Neuronal stem cell (in vitro differentiated cells): ENCODE data around the gene APBA1.

Source experiments
- DNase-seq: peaks from one replicate; pipeline ENCODE4 v3.0.0-alpha.2; 2013; ENCODE audit warnings: low spot score
- H2AFZ ChIP-seq: one replicate; pipeline ENCODE4 v1.6.1; 2013; ENCODE audit warnings: mild to moderate bottlenecking, low read length, inconsistent platforms
- H2AK5ac ChIP-seq: 2 replicates; pipeline ENCODE4 v1.6.1; 2013; ENCODE audit warnings: low read depth, mild to moderate bottlenecking, inconsistent platforms, low read length, moderate library complexity, mixed read lengths
- H2BK120ac ChIP-seq: 2 replicates; pipeline ENCODE4 v1.6.1; 2013; ENCODE audit warnings: low read depth, mild to moderate bottlenecking, inconsistent platforms, low read length, moderate library complexity, mixed read lengths
- H2BK12ac ChIP-seq: one replicate; pipeline ENCODE4 v1.6.1; 2013; ENCODE audit warnings: low read length, inconsistent platforms
- H2BK15ac ChIP-seq: 2 replicates; pipeline ENCODE4 v1.6.1; 2013; ENCODE audit warnings: mild to moderate bottlenecking, low read length, inconsistent platforms, mixed read lengths
- H2BK5ac ChIP-seq: one replicate; pipeline ENCODE4 v1.6.1; 2013; ENCODE audit warnings: inconsistent platforms, mild to moderate bottlenecking, low read length, moderate library complexity
- H3K14ac ChIP-seq: one replicate; pipeline ENCODE4 v1.6.1; 2013; ENCODE audit warnings: low read length, inconsistent platforms
- H3K18ac ChIP-seq: 2 replicates; pipeline ENCODE4 v1.6.1; 2013; ENCODE audit warnings: low read length, inconsistent platforms
- H3K23ac ChIP-seq: 2 replicates; pipeline ENCODE4 v1.6.1; 2013; ENCODE audit warnings: low read depth, mild to moderate bottlenecking, mixed read lengths, low read length, inconsistent platforms; ENCODE audit not compliant: poor library complexity
- H3K27ac ChIP-seq: replicated peaks from 3 replicates; pipeline ENCODE4 v1.5.1; 2013; ENCODE audit warnings: low read length, inconsistent platforms
- H3K27me3 ChIP-seq, 3 experiments: 2 replicates each; pipeline ENCODE4 v1.6.1; 2013; ENCODE audit warnings: low read length in 3 of 3, mild to moderate bottlenecking in 2 of 3, inconsistent platforms in 1 of 3, low read depth in 1 of 3, mixed read lengths in 1 of 3, moderate library complexity in 1 of 3; ENCODE audit not compliant: control insufficient read depth in 3 of 3, insufficient read depth in 3 of 3
- H3K36me3 ChIP-seq, 2 donors: replicated peaks in 1 of 2; 2 replicates each; pipeline ENCODE4 v1.6.1; 2013; ENCODE audit warnings: low read length in 2 of 2; ENCODE audit not compliant: control insufficient read depth in 2 of 2, insufficient read depth in 2 of 2
- H3K4ac ChIP-seq: 2 replicates; pipeline ENCODE4 v1.6.1; 2013; ENCODE audit warnings: inconsistent platforms, mild to moderate bottlenecking, low read length, moderate library complexity
- H3K4me1 ChIP-seq, 2 donors: 1 replicate in 1 of 2; 2 replicates in 1 of 2; pipeline ENCODE4 v1.6.1; 2013; ENCODE audit warnings: low read length in 2 of 2, low read depth in 1 of 2; ENCODE audit not compliant: control insufficient read depth in 2 of 2, insufficient read depth in 1 of 2
- H3K4me2 ChIP-seq: one replicate; pipeline ENCODE4 v1.6.1; 2013; ENCODE audit warnings: mild to moderate bottlenecking, low read length, inconsistent platforms; ENCODE audit not compliant: insufficient read depth, poor library complexity, severe bottlenecking
- H3K4me3 ChIP-seq, 2 donors: 2 replicates each; pipeline ENCODE4 v1.5.1; 2013; ENCODE audit warnings: low read length in 2 of 2, mild to moderate bottlenecking in 2 of 2, inconsistent platforms in 1 of 2, moderate library complexity in 1 of 2
- H3K79me1 ChIP-seq: one replicate; pipeline ENCODE4 v1.6.1; 2013; ENCODE audit warnings: low read depth, mild to moderate bottlenecking, inconsistent platforms, low read length, moderate library complexity
- H3K9ac ChIP-seq: one replicate; pipeline ENCODE4 v1.6.1; 2013; ENCODE audit warnings: mild to moderate bottlenecking, low read depth, low read length, inconsistent platforms; ENCODE audit not compliant: poor library complexity
- H3K9me3 ChIP-seq, 2 donors: replicated peaks in 1 of 2; 2 replicates each; pipeline versions ENCODE3 to v1.6.1; 2013; ENCODE audit warnings: low read length in 2 of 2, mild to moderate bottlenecking in 2 of 2, inconsistent platforms in 1 of 2, low read depth in 1 of 2, mixed read lengths in 1 of 2, moderate library complexity in 1 of 2; ENCODE audit not compliant: control insufficient read depth in 2 of 2, insufficient read depth in 1 of 2
- H4K8ac ChIP-seq: one replicate; pipeline ENCODE4 v1.6.1; 2013; ENCODE audit warnings: low read depth, mild to moderate bottlenecking, inconsistent platforms, low read length, moderate library complexity
- H4K91ac ChIP-seq: one replicate; pipeline ENCODE4 v1.6.1; 2013; ENCODE audit warnings: low read length, low read depth, mild to moderate bottlenecking, inconsistent platforms; ENCODE audit not compliant: poor library complexity
- WGBS, 2 donors: extraction: QIAGEN DNeasy Blood & Tissue Kit; methylation state at CpG; one replicate each; pipeline ENCODE4 v1.1.7; 2013; ENCODE audit warnings: missing lambda C conversion rate in 2 of 2, mixed read lengths in 1 of 2; ENCODE audit not compliant: insufficient read length in 2 of 2, insufficient replicate concordance in 1 of 2; ENCODE audit errors: extremely low coverage in 2 of 2; 5-methylcytosine and 5-hydroxymethylcytosine counted together

APBA1 gene

DNA sequence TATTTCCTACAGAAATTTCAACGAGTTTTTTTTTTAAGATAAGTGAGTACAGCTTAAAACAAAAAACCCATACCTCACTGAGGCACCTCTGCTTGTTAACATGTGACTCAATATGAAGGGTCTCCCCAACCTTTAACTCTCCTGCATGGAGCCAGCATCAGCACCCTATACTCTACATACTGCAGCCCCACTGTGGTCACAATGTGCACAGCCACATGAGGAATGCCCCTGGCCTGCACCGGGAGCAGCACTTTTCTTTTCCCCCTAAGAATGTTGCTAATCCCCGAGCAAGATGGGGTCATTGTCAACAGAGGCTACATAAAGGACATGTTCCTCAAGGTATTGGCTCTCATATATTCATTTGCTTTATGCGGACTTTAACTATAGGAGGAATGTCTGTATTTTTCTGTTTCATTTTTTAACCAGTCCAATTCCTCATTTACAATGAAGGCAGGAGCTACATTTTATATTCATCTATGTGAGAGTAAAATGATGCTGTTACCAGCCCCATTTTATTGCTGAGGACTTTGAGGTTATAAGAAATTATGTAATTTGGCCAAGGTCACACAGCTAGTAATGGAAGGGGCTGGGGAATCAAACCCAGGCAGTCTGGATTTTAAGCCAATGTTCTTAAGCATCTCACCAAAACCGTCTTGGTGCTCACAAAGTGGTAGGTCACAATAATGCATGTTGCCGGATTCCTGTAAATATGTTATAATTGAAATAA lies 93.0 kb downstream of the APBA1 start:
- H3K9ac ChIP-seq: no peak overlapping the region
- peaks cover 0 to 13% of the 10 kb centered on the region in 2 donors for H3K4me1 ChIP-seq
- H4K8ac ChIP-seq: no peak overlapping the region
- no peak overlapping the region for H3K23ac ChIP-seq
- no CpG with 5 or more reads among the region's 6 CpGs for WGBS, 2 donors
- H2AK5ac ChIP-seq: no peak overlapping the region
- no peak overlapping the region for H3K4me2 ChIP-seq
- H2BK5ac ChIP-seq: no peak overlapping the region
- no peak overlapping the region for H3K4me3 ChIP-seq
- no peak overlapping the region for H2AFZ ChIP-seq
- peaks cover 1% of the 10 kb centered on the region for H3K79me1 ChIP-seq
- H3K27me3 ChIP-seq: no peaks in the 10 kb centered on the region
- H3K18ac ChIP-seq: no peak overlapping the region
- no peak overlapping the region for H3K27ac ChIP-seq
- no peak overlapping the region for H2BK15ac ChIP-seq
- no peak overlapping the region for H2BK12ac ChIP-seq
- H4K91ac ChIP-seq: no peak overlapping the region
- no peaks in the 10 kb centered on the region for H3K36me3 ChIP-seq
- no peak overlapping the region for H2BK120ac ChIP-seq
- H3K9me3 ChIP-seq: no peaks in the 10 kb centered on the region
- H3K4ac ChIP-seq: no peak overlapping the region
- H3K14ac ChIP-seq: no peak overlapping the region
- no peak for DNase-seq

DNA sequence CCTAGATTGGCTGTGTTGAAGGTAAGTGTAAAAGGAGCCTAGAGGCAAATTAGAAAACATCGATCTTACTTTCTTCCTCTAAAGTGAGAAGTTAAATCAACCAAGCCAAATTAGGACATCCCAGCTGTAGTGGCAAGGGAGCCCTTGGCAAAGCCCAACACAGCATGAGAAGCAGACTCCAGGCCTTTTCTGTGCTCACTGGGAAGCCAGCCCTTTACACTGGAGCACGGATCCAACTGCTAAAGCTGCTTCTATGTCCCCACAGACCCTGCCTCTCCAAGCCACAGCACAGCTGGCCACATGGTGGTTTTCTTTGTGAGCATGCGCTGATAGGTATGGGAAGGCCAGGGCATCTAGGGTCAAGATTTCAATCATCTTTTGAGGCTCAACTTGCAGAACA lies 94.1 kb downstream of the APBA1 start:
- H2AFZ ChIP-seq: no peak overlapping the region
- no peak overlapping the region for H3K4me2 ChIP-seq
- no peak overlapping the region for H3K23ac ChIP-seq
- H3K4ac ChIP-seq: no peak overlapping the region
- WGBS, 2 donors: no CpG with 5 or more reads among the region's 3 CpGs
- no peak overlapping the region for H3K4me3 ChIP-seq
- H3K14ac ChIP-seq: no peak overlapping the region
- no peak overlapping the region for H4K91ac ChIP-seq
- no peak overlapping the region for H2BK5ac ChIP-seq
- H2AK5ac ChIP-seq: no peak overlapping the region
- H2BK120ac ChIP-seq: no peak overlapping the region
- H3K9me3 ChIP-seq: no peaks in the 10 kb centered on the region
- H3K9ac ChIP-seq: no peak overlapping the region
- H3K18ac ChIP-seq: no peak overlapping the region
- H4K8ac ChIP-seq: no peak overlapping the region
- H3K27me3 ChIP-seq: no peaks in the 10 kb centered on the region
- DNase-seq: no peak
- H2BK12ac ChIP-seq: no peak overlapping the region
- H3K4me1 ChIP-seq: peaks cover 0 to 9% of the 10 kb centered on the region in 2 donors
- peaks cover 1% of the 10 kb centered on the region for H3K79me1 ChIP-seq
- no peak overlapping the region for H2BK15ac ChIP-seq
- no peaks in the 10 kb centered on the region for H3K36me3 ChIP-seq
- no peak overlapping the region for H3K27ac ChIP-seq

DNA sequence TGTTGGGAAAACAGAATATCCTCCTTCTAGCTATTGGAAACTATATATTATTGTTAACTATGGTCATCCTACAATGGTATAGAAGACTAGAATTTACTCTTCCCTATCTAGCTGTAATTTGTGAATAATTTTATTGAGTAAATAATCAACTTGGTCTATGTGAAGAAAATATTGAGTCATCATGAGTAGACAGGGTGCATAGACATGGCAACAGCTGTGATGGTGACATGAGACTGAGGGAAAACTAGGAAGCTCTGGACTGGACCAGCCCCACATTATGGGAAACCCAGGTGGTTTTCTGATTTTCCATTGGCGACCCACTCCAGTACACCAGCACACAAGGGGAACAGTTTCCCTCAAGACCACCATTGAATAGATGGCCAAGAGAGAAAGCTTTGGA lies 95.0 kb downstream of the APBA1 start:
- Histone ChIP-seq H2AK5ac (no peak overlapping the region), H2AFZ (no peak overlapping the region), H4K91ac (no peak overlapping the region), H3K4me1 (peaks cover 0 to 9% of the 10 kb centered on the region in 2 donors), H3K36me3 (no peaks in the 10 kb centered on the region), H3K4me3 (no peak overlapping the region), H3K18ac (no peak overlapping the region), H2BK15ac (no peak overlapping the region), H4K8ac (no peak overlapping the region), H3K27ac (no peak overlapping the region), H3K4ac (no peak overlapping the region), H3K23ac (no peak overlapping the region), H3K14ac (no peak overlapping the region), H2BK120ac (no peak overlapping the region), H2BK12ac (no peak overlapping the region), H3K9me3 (no peaks in the 10 kb centered on the region), H3K4me2 (no peak overlapping the region), H2BK5ac (no peak overlapping the region), H3K27me3 (no peaks in the 10 kb centered on the region), H3K79me1 (peaks cover 1% of the 10 kb centered on the region), H3K9ac (no peak overlapping the region)
- no CpG with 5 or more reads among the region's 1 CpG for WGBS, 2 donors
- DNase-seq: no peak

DNA sequence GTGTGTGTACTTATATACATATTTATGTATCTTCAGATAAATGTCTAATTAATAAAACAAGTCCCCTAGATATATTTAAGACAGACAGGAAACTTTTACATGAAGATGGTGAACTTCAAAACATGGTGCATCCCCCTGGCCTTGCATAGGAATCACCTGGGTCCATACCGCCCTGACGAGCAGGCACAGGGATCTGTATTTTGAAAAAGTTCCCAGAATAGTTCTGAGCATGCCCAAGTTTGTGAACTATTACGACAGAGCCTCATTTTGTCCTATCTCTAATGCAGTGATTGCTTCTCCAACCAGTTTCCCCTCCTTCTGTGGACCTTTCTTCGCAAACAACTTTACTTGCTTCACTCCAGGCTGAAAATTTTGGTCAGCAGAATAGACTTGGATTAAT lies 98.1 kb downstream of the APBA1 start:
- Histone ChIP-seq H2BK15ac (no peak overlapping the region), H3K4me3 (no peak overlapping the region), H3K4ac (no peak overlapping the region), H2AK5ac (no peak overlapping the region), H3K36me3 (no peaks in the 10 kb centered on the region), H3K23ac (no peak overlapping the region), H4K8ac (no peak overlapping the region), H2BK5ac (no peak overlapping the region), H3K4me1 (peaks cover 0 to 8% of the 10 kb centered on the region in 2 donors), H3K27ac (no peak overlapping the region), H3K18ac (no peak overlapping the region), H3K4me2 (no peak overlapping the region), H3K9me3 (no peaks in the 10 kb centered on the region), H3K27me3 (no peaks in the 10 kb centered on the region), H4K91ac (no peak overlapping the region), H2BK12ac (no peak overlapping the region), H3K14ac (no peak overlapping the region), H3K9ac (no peak overlapping the region), H2BK120ac (no peak overlapping the region), H2AFZ (no peak overlapping the region), H3K79me1 (peaks cover 1% of the 10 kb centered on the region)
- DNase-seq: no peak
- no CpG with 5 or more reads among the region's 4 CpGs for WGBS, 2 donors
